ENCODE measurements around the gene MRPL52.

The MRPL52 gene

GRCh38 chr14:22797017-22797917 is 32.4 kb upstream of the MRPL52 start:
- DNase-seq (ENCODE audit: extremely low read depth, insufficient read length), result no peak
- Histone ChIP-seq H3K27me3 (replicated peaks; ENCODE audit: control insufficient read depth, insufficient read depth, low read length) (no peaks in the 10 kb centered on the region), H3K36me3 (ENCODE audit: control insufficient read depth, insufficient read depth, low read length) (no peaks in the 10 kb centered on the region), H3K4me3 (replicated peaks; ENCODE audit: low read depth, low read length) (no peak overlapping the region)
- TF ChIP-seq CTCF (IDR thresholded peaks at IDR 0.05; ENCODE audit: insufficient read depth, low read length, poor library complexity, severe bottlenecking), result no peak

GRCh38 chr14:22798528-22798927 is 31.2 kb upstream of the MRPL52 start:
- no peak overlapping the region for H3K4me3 ChIP-seq (replicated peaks; ENCODE audit: low read depth, low read length)
- no peaks in the 10 kb centered on the region for H3K27me3 ChIP-seq (replicated peaks; ENCODE audit: control insufficient read depth, insufficient read depth, low read length)
- DNase-seq (ENCODE audit: extremely low read depth, insufficient read length), result no peak
- TF ChIP-seq CTCF (IDR thresholded peaks at IDR 0.05; ENCODE audit: insufficient read depth, low read length, poor library complexity, severe bottlenecking), result no peak
- H3K36me3 ChIP-seq (ENCODE audit: control insufficient read depth, insufficient read depth, low read length), result no peaks in the 10 kb centered on the region

GRCh38 chr14:22800346-22800745 is 29.3 kb upstream of the MRPL52 start:
- H3K36me3 ChIP-seq (ENCODE audit: control insufficient read depth, insufficient read depth, low read length), result no peaks in the 10 kb centered on the region
- no peak for DNase-seq (ENCODE audit: extremely low read depth, insufficient read length)
- TF ChIP-seq CTCF (IDR thresholded peaks at IDR 0.05; ENCODE audit: insufficient read depth, low read length, poor library complexity, severe bottlenecking), result no peak
- H3K4me3 ChIP-seq (replicated peaks; ENCODE audit: low read depth, low read length), result no peak overlapping the region
- no peaks in the 10 kb centered on the region for H3K27me3 ChIP-seq (replicated peaks; ENCODE audit: control insufficient read depth, insufficient read depth, low read length)

- Histone ChIP-seq H3K4me3 (replicated peaks; ENCODE audit: low read depth, low read length) (no peak overlapping the region), H3K27me3 (replicated peaks; ENCODE audit: control insufficient read depth, insufficient read depth, low read length) (no peaks in the 10 kb centered on the region), H3K36me3 (ENCODE audit: control insufficient read depth, insufficient read depth, low read length) (no peaks in the 10 kb centered on the region)
- no peak for TF ChIP-seq CTCF (IDR thresholded peaks at IDR 0.05; ENCODE audit: insufficient read depth, low read length, poor library complexity, severe bottlenecking)
- no peak for DNase-seq (ENCODE audit: extremely low read depth, insufficient read length)
Measured at GRCh38 chr14:22801716-22802115, 28.0 kb upstream of the MRPL52 start.

- Histone ChIP-seq H3K27me3 (replicated peaks; ENCODE audit: control insufficient read depth, insufficient read depth, low read length) (no peaks in the 10 kb centered on the region), H3K36me3 (ENCODE audit: control insufficient read depth, insufficient read depth, low read length) (no peaks in the 10 kb centered on the region), H3K4me3 (replicated peaks; ENCODE audit: low read depth, low read length) (no peak overlapping the region)
- DNase-seq (ENCODE audit: extremely low read depth, insufficient read length), result peak; percentile 60
- no peak for TF ChIP-seq CTCF (IDR thresholded peaks at IDR 0.05; ENCODE audit: insufficient read depth, low read length, poor library complexity, severe bottlenecking)
Measured at GRCh38 chr14:22802860-22803686, 26.6 kb upstream of the MRPL52 start.

All from GM06990 (cell line).